IgD-negative memory B cell (primary cell): ENCODE measurements around the gene IRAK1BP1. TPM values are rescaled to one million over a fixed set of nuclear protein-coding genes. Genes with fewer than 3 reads are reported as not detected.
A peak's percentile ranks its signal among the peaks of the same experiment; 100 is the strongest.
"Not testable (repeated sequence)": the region's sequence is repeated elsewhere in the genome, so short reads cannot be mapped to it uniquely, and the experiment has no call there.

Experiments used
- H3K27ac Mint-ChIP-seq, 3 donors: one replicate each; pipeline ENCODE4 v1.8.0; 2020 to 2022; ENCODE audit warnings: mild to moderate bottlenecking in 3 of 3, mixed read lengths in 3 of 3, moderate library complexity in 1 of 3
- H3K27me3 Mint-ChIP-seq: one replicate; pipeline ENCODE4 v1.8.0; 2021; ENCODE audit warnings: mixed read lengths
- H3K36me3 Mint-ChIP-seq: one replicate; pipeline ENCODE4 v1.8.0; 2020; ENCODE audit warnings: mild to moderate bottlenecking, mixed read lengths
- H3K4me1 Mint-ChIP-seq, 3 donors: one replicate each; pipeline ENCODE4 v1.8.0; 2020 to 2022; ENCODE audit warnings: mixed read lengths in 3 of 3, mild to moderate bottlenecking in 1 of 3
- H3K4me3 Mint-ChIP-seq, 4 donors: one replicate each; pipeline ENCODE4 v1.8.0; 2020 to 2022; ENCODE audit warnings: mild to moderate bottlenecking in 4 of 4, mixed read lengths in 4 of 4, moderate library complexity in 3 of 4
- H3K9me3 Mint-ChIP-seq, 3 donors: one replicate each; pipeline ENCODE4 v1.8.0; 2020 to 2021; ENCODE audit warnings: mixed read lengths in 3 of 3, mild to moderate bottlenecking in 1 of 3
- polyA plus RNA-seq: library from polyadenylated mRNA; unstranded; fragments of 300-500 nt; fragmentation: Illumina TruSeq; gene quantifications from one replicate; pipeline ENCODE4 v1.2.3, GENCODE V29; 2021

The IRAK1BP1 gene
- polyA plus RNA-seq, 1 donor from 2014 or later: 1.8 TPM

DNA sequence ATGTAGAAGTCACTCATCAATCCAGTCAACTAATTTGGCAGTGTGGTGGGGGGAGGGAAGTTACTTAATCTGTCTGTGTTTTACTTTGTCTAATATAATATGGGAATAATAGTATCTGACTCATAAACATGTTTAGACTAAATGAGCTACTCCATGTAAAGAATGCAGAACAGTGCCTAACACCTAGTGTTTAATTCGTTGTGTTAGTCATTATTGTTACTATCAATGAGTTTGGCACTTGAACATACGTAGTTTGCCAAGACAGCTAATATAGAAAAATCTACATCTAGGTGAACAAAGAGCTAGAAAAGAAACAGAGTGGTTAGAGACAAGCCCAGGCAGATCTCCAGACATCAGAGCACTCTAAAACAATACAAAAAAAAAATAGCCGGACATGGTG lies 49.1 kb downstream of the IRAK1BP1 start:
- no peaks in the 10 kb centered on the region for H3K36me3 Mint-ChIP-seq
- H3K27me3 Mint-ChIP-seq: peaks cover 7% of the 10 kb centered on the region
- peak overlapping the region in 1 of 4 donors; percentile 0 for H3K4me3 Mint-ChIP-seq
- H3K27ac Mint-ChIP-seq: no peak overlapping the region
- peaks cover 0 to 1% (median under 1%) of the 10 kb centered on the region in 3 donors for H3K4me1 Mint-ChIP-seq
- H3K9me3 Mint-ChIP-seq: peaks cover 11 to 36% (median 33%) of the 10 kb centered on the region in 3 donors

GRCh38 chr6:78917788-78918187 lies 50.4 kb downstream of the IRAK1BP1 start:
- peaks cover 0 to 1% (median 0%) of the 10 kb centered on the region in 3 donors for H3K4me1 Mint-ChIP-seq
- no peak overlapping the region for H3K27ac Mint-ChIP-seq
- H3K27me3 Mint-ChIP-seq: peaks cover 2% of the 10 kb centered on the region
- H3K9me3 Mint-ChIP-seq: peaks cover 13 to 41% (median 40%) of the 10 kb centered on the region in 3 donors
- no peak overlapping the region for H3K4me3 Mint-ChIP-seq
- no peaks in the 10 kb centered on the region for H3K36me3 Mint-ChIP-seq

DNA sequence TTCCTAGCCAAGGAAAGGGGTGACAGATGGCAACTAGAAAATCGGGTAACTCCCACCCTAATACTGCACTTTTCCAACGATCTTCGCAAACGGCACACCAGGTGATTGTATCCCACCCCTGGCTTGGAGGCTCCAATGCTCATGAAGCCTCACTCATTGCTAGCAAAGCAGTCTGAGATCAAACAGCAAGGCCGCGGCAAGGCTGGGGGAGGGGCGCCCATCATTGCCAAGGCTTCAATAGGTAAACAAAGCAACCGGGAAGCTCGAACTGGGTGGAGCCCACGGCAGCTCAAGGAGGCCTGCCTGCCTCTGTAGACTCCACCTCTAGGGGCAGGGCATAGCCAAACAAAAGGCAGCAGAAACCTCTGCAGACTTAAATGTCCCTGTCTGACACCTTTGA lies 53.8 kb downstream of the IRAK1BP1 start:
- H3K36me3 Mint-ChIP-seq, H3K4me1 Mint-ChIP-seq, H3K27ac Mint-ChIP-seq, H3K4me3 Mint-ChIP-seq, H3K27me3 Mint-ChIP-seq: not testable (repeated sequence)
- H3K9me3 Mint-ChIP-seq: peaks cover 19 to 54% (median 39%) of the 10 kb centered on the region in 3 donors

DNA sequence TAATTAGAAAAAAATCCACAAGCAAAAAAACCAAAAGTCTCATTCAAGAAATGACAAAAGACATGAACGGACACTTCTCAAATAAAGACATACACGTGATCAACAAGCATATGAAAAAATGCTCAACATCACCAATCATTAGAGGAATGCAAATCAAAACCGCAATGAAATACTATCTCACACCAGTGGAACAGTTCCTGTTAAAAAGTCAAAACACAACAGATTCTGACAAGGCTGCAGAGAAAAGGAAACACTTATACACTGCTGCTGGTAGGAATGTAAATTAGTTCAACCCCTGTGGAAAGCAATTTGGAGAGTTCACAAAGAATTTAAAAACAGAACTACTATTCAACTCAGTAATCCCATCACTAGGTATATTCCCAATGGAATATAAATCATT lies 58.0 kb downstream of the IRAK1BP1 start:
- Mint-ChIP-seq H3K4me3 (no peak overlapping the region), H3K27ac (no peak overlapping the region), H3K9me3 (peaks cover 19 to 44% (median 33%) of the 10 kb centered on the region in 3 donors), H3K36me3 (peaks cover 1% of the 10 kb centered on the region), H3K27me3 (no peaks in the 10 kb centered on the region), H3K4me1 (no peaks in the 10 kb centered on the region)

- Mint-ChIP-seq H3K27ac (peak overlapping the region in 1 of 3 donors; percentile 27), H3K4me3 (no peak overlapping the region), H3K9me3 (peaks cover 0 to 2% (median 0%) of the 10 kb centered on the region in 3 donors), H3K4me1 (no peaks in the 10 kb centered on the region), H3K36me3 (peaks cover 3% of the 10 kb centered on the region), H3K27me3 (no peaks in the 10 kb centered on the region)
Observed at GRCh38 chr6:78935553-78935952, 68.2 kb downstream of the IRAK1BP1 start.

- Mint-ChIP-seq H3K4me3 (no peak overlapping the region), H3K4me1 (no peaks in the 10 kb centered on the region), H3K36me3 (peaks cover 3% of the 10 kb centered on the region), H3K9me3 (peaks cover 0 to 2% (median 0%) of the 10 kb centered on the region in 3 donors), H3K27ac (no peak overlapping the region), H3K27me3 (no peaks in the 10 kb centered on the region)
Observed at GRCh38 chr6:78936515-78936914, 69.2 kb downstream of the IRAK1BP1 start.

DNA sequence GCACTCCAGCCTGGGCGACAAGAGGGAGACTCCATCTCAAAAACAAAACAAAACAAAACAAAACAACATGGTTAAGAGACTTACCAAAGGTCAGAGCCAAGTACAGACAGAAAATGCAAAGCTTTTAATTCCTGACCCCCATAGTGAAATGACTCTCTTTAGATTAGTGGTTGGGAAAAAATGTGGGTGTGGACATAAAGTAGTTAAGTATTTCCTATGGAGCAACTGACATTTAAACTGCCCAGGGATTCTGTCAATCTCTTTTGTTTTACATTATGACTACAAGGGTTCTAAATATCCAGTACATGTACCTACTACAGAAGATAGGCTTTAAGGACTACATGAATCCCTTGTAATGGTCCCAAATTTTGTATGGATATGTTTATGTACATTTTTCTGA lies 75.1 kb downstream of the IRAK1BP1 start:
- H3K9me3 Mint-ChIP-seq: no peaks in the 10 kb centered on the region
- no peaks in the 10 kb centered on the region for H3K4me1 Mint-ChIP-seq
- H3K36me3 Mint-ChIP-seq: peaks cover 10% of the 10 kb centered on the region
- no peak overlapping the region for H3K27ac Mint-ChIP-seq
- no peak overlapping the region for H3K4me3 Mint-ChIP-seq
- H3K27me3 Mint-ChIP-seq: no peaks in the 10 kb centered on the region

DNA sequence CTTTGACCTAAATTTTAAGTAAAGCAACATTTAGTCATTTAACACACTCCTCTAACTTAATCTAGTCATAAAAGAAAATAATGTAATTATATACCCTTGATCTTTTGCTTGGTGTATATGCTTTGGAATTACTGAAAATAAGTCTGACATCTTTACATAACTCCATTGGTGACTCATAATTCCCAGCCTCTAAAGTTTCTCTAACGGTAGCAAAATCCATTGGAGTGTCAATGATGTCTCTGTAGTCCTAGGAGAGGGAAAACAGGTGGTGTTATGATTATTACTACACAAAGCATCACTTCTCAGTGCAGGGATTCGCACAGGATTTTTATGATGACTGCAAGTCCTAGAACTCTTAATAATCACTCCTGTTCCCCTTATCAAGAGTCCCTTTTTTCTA lies 80.2 kb downstream of the IRAK1BP1 start:
- H3K4me1 Mint-ChIP-seq: no peaks in the 10 kb centered on the region
- no peak overlapping the region for H3K4me3 Mint-ChIP-seq
- H3K27me3 Mint-ChIP-seq: no peaks in the 10 kb centered on the region
- H3K36me3 Mint-ChIP-seq: peaks cover 32% of the 10 kb centered on the region
- peaks cover 2 to 8% (median 6%) of the 10 kb centered on the region in 3 donors for H3K9me3 Mint-ChIP-seq
- no peak overlapping the region for H3K27ac Mint-ChIP-seq

GRCh38 chr6:78947962-78948361 lies 80.6 kb downstream of the IRAK1BP1 start:
- H3K4me1 Mint-ChIP-seq: no peaks in the 10 kb centered on the region
- H3K27ac Mint-ChIP-seq: no peak overlapping the region
- H3K9me3 Mint-ChIP-seq: peaks cover 2 to 12% (median 6%) of the 10 kb centered on the region in 3 donors
- peaks cover 36% of the 10 kb centered on the region for H3K36me3 Mint-ChIP-seq
- H3K27me3 Mint-ChIP-seq: no peaks in the 10 kb centered on the region
- H3K4me3 Mint-ChIP-seq: no peak overlapping the region

DNA sequence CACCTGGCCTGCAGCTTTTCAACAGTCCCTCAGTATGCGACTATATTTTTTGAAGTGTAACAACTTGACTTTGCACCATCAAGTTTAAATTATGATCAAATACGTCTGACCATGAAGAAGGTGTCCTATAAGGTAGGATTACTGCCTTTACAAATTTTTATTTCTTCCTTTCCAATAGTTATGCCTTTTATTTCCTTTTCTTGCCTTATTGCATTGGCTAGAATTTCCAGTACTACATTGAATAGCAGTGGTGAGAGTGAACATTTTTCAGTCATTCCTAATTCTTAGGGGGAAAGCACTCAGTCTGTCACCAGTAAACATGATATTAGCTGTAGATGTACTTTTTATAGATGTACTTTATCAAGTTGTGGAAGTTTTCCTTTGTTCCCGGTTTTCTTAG lies 81.4 kb downstream of the IRAK1BP1 start:
- Mint-ChIP-seq H3K27ac (no peak overlapping the region), H3K9me3 (peaks cover 5 to 17% (median 9%) of the 10 kb centered on the region in 3 donors)

DNA sequence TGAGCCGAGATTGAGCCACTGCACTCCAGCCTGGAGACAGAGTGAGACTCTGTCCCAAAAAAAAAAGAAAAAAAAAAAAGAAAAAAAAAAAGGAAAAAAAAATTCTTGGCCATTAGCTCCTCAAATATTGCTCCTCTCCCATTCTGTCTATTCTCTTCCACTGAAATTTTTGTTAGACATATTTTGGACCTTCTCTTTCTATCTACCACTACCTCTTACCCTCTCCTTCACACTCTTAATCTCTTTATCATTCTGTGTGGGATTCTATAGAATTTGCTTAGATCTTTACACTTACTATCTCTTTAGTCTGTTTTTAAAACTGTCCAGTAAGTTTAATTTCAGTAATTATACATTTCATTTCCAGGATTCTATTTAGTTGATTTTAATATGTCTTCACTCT lies 85.0 kb downstream of the IRAK1BP1 start:
- Mint-ChIP-seq H3K4me1 (no peaks in the 10 kb centered on the region), H3K4me3 (no peak overlapping the region), H3K9me3 (peaks cover 5 to 17% (median 9%) of the 10 kb centered on the region in 3 donors), H3K27me3 (no peaks in the 10 kb centered on the region), H3K27ac (no peak overlapping the region), H3K36me3 (peaks cover 46% of the 10 kb centered on the region)

More for the DNA sequence above, 81.4 kb downstream of the IRAK1BP1 start:
- peak overlapping the region in 1 of 4 donors; percentile 33 for H3K4me3 Mint-ChIP-seq
- H3K27me3 Mint-ChIP-seq: no peaks in the 10 kb centered on the region
- H3K36me3 Mint-ChIP-seq: peaks cover 42% of the 10 kb centered on the region
- H3K4me1 Mint-ChIP-seq: no peaks in the 10 kb centered on the region

Other genes starting within 250 kb of the IRAK1BP1 start
- 11.4 TPM for gene PHIP, start 210.7 kb downstream of the IRAK1BP1 start, polyA plus RNA-seq